GM12873 (cell line): Measurements from ENCODE around the gene C2CD4D.

Experiments used
- TF ChIP-seq, protein P1 (sequence below): IDR thresholded peaks from 2 replicates; pipeline ENCODE4 v1.5.1; 2012; ENCODE audit warnings: low read depth, mild to moderate bottlenecking, moderate library complexity, low read length, control low read depth; ENCODE audit not compliant: insufficient read depth; ENCODE audit errors: missing control alignments

The C2CD4D gene

GRCh38 chr1:151851886-151852285 is 12.3 kb upstream of the C2CD4D start:
- TF ChIP-seq, protein P1, sequence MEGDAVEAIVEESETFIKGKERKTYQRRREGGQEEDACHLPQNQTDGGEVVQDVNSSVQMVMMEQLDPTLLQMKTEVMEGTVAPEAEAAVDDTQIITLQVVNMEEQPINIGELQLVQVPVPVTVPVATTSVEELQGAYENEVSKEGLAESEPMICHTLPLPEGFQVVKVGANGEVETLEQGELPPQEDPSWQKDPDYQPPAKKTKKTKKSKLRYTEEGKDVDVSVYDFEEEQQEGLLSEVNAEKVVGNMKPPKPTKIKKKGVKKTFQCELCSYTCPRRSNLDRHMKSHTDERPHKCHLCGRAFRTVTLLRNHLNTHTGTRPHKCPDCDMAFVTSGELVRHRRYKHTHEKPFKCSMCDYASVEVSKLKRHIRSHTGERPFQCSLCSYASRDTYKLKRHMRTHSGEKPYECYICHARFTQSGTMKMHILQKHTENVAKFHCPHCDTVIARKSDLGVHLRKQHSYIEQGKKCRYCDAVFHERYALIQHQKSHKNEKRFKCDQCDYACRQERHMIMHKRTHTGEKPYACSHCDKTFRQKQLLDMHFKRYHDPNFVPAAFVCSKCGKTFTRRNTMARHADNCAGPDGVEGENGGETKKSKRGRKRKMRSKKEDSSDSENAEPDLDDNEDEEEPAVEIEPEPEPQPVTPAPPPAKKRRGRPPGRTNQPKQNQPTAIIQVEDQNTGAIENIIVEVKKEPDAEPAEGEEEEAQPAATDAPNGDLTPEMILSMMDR = no peak

DNA sequence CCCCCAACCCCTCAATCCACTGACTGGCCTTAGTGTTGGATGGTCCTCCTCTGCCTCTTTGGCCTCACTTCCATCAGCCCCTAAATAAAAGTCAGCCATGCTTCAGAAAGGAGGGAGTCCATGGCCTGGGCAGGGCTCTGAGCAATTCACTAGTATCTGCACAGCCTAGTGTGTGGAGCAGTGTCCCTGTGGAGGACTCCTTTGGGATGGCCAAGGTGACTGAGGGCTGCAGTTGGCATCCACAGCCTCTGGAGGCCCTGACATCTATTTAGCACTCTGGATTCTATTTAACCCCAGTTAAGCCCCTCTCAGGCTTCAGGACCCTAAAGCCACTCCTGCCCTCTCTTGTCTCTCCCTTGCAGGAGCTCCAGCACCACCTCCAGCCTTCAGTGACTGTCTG is 10.3 kb upstream of the C2CD4D start:
- TF ChIP-seq, protein P1 = no peak

- TF ChIP-seq, protein P1 = no peak
These were observed 9.5 kb upstream of the C2CD4D start for GRCh38 chr1:151849126-151849525.

DNA sequence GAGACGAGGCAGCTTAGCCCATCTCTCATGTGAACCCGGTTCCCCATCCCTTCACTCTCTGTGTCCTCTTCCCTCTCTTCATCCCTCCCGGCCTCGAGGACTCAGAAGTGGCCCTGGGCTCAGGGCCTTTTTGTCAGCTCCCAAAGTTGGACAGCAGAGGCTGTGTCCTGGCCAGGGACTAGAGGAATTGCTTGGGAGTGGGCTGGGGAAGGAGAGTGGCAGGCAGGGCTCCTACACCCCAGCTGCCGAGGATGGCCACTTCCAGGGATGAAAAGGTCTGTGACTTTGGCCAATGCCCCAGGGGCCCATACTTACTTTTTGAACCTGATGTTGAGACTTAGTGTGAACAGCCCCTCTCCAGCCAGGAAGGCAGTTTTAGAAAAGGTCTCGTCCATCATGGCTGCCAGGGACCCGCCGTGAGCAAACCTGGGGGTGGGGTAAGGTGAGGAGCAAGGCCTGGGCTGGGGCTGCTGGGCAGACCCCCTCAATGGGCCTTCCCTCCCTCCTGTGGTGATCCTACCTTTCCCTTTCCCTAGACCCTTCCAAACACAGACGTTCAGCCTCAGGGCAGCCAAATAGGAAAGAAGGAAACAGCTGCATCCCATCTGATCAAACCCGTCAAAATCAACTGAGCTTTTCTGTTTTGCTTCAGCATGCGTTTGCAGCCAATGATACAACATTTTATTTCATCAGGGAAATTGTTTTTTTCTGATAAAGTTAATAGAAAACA is 8.4 kb upstream of the C2CD4D start:
- TF ChIP-seq, protein P1 = no peak

DNA sequence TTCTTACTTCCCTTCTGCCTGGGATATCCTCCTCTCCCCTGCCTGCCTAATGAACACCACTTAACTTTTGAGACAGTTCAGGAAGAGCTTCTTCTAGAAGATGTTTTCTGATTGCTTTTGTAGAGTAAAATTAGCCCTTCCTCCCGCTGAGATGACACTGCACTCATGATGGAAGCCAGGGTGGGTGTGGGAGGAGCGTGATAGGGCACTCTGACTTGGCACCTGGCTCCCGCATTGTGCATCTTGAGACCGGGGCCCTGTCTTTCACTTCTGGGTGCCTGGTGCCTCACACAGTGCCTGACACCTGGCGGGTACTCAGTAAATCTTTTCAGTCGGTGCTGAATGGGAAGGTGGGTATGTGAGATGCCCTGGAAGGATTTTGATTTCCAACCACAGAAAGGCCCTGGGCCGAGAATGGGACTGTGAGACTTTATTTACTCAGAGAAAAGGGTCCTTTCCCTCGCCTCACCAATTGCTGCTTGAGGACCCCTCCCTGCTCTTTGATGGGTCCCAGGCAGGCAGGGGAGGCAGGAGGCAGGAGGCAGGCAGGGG is 7.1 kb upstream of the C2CD4D start:
- TF ChIP-seq, protein P1 = no peak

- TF ChIP-seq, protein P1 = peak; percentile 19
These were observed 6.5 kb upstream of the C2CD4D start for GRCh38 chr1:151846062-151846568.

DNA sequence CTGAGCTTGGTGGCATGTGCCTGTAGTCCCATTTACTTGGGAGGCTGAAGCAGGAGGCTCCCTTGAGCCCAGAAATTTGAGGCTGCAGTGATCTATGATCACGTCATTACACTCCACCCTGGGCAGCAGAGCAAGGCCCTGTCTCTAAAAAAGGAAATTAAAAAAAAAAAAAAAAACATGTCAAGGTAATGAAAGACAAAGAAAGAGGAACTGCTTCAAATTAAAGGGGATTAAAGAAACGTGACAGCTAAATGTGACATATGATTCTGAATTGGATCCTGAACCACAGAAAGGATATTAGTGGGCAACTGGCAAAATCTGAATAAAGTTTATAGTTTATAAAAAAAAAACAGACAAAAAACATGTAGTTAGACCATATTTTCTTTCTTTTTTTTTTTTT is 3.8 kb upstream of the C2CD4D start:
- TF ChIP-seq, protein P1 = no peak
